ENCODE results near the gene ERBB2. TPM values are rescaled to one million over a fixed set of nuclear protein-coding genes. Genes with fewer than 3 reads are reported as not detected.

The ERBB2 gene
- total and polyA plus RNA-seq, 2 experiments from 2014 or later = 30.3 to 55.4 TPM

DNA sequence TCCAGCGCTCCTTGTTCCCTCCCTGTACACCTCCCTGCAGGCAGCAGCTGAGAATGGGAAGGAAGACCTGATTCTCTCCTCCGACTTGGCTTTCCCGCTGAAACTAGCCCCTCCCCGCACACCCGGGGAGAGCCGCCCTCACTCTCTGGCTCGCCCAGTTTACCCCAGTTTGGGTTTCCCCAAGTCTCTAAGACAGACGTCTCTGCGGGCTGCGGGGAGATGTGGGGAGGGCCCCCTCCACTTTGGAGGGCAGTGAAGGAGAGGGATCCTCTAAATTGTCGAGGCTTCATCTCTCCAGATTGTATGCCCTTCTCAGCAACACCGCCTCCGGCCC is 38.7 kb downstream of the ERBB2 start:
- TF ChIP-seq EZH2phosphoT487 (IDR thresholded peaks at IDR 0.05; ENCODE audit: insufficient read depth, low read depth) (no peak), EZH2 (IDR thresholded peaks at IDR 0.05; ENCODE audit: insufficient read depth, poor library complexity, severe bottlenecking) (no peak)
- H3K9me3 ChIP-seq (ENCODE audit: low read depth) = no peaks in the 10 kb centered on the region
- no peaks in the 10 kb centered on the region for H3F3A ChIP-seq (ENCODE audit: insufficient read depth)
- H4K20me1 ChIP-seq (ENCODE audit: insufficient read depth) = no peaks in the 10 kb centered on the region
- H3K9ac ChIP-seq = no peak overlapping the region
- H3K27ac ChIP-seq = no peak overlapping the region
- no peaks in the 10 kb centered on the region for H3K9me2 ChIP-seq (ENCODE audit: insufficient read depth)
- no peak overlapping the region for H3K4me3 ChIP-seq
- no peak overlapping the region for H3K4me2 ChIP-seq (ENCODE audit: unreplicated experiment)
- H3K36me3 ChIP-seq (ENCODE audit: low read depth) = no peaks in the 10 kb centered on the region
- DNase-seq = no peak
- H3K79me2 ChIP-seq (ENCODE audit: insufficient read depth) = no peaks in the 10 kb centered on the region
- peaks cover 4% of the 10 kb centered on the region; the same call in 1 of the 2 replicates for H3K27me3 ChIP-seq (replicated peaks; ENCODE audit: insufficient read depth)
- peaks cover 20% of the 10 kb centered on the region for H3K4me1 ChIP-seq (ENCODE audit: insufficient read depth)
- H2AFZ ChIP-seq = peak overlapping the region; percentile 68
- in situ Hi-C loops (cut with MboI) = no loop called here
- WGBS, 2 experiments (ENCODE audit: low coverage in 1 of 2, low lambda C conversion rate in 2 of 2, missing lambda C conversion rate in 2 of 2) = 0 to 2% methylated on average over 12 to 13 of the region's 13 CpGs

DNA sequence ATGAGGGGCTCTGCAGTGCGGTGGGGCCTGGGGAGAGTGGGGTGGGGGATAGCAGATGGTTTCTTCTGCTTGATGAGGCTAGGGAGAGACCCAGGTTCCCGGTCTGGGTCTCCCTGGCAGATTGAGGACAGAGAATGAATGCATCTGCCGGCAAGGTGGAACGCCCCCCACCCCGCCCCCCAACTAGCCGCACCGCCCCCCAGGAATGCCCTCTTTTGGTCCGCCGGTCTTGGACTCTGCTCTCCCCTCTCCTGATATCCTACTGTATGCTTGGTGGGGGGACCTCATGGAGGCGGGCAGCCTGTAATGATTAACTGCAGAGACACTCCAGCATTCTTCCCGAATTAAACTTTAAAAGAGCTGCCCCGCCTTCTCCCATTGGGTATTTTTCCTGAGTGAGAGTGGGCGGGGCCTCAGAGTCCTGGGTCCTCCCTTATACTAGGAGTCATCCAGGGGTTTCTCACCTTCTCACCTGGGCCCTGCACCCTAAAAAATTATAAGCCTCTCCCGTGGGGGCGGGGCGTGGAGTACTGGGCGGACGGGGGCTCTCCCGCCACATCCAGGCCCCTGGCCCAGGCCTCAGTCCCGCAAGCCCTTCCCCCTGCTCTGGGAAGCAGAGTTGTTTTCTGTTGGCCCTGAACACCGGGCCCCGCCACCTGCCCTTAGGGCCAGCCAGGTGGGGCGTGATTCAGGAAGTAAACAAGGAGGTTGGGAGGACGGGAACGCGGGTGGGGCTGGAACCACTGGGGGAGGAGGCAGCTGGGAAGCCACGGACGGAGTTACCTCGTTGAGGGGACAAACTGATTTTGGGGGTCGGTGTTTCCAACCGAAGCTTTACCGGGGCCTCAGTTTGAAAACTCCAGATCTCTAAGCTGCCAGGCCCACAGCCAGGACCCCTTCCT is 39.4 kb downstream of the ERBB2 start:
- Histone ChIP-seq H3K4me3 (peak overlapping the region; percentile 48; the same call in 1 of the 2 replicates), H3K36me3 (ENCODE audit: low read depth) (no peaks in the 10 kb centered on the region), H2AFZ (peak overlapping the region; percentile 84), H3K4me2 (ENCODE audit: unreplicated experiment) (peak overlapping the region; percentile 38), H3K27ac (no peak overlapping the region), H3K27me3 (replicated peaks; ENCODE audit: insufficient read depth) (peaks cover 4% of the 10 kb centered on the region; the same call in 1 of the 2 replicates), H3K9ac (0 out of 2 replicates have a peak overlapping the region, but pooled peaks have one; percentile 27), H3K79me2 (ENCODE audit: insufficient read depth) (no peaks in the 10 kb centered on the region), H3K9me3 (ENCODE audit: low read depth) (no peaks in the 10 kb centered on the region), H3K4me1 (ENCODE audit: insufficient read depth) (peaks cover 20% of the 10 kb centered on the region), H3F3A (ENCODE audit: insufficient read depth) (no peaks in the 10 kb centered on the region), H3K9me2 (ENCODE audit: insufficient read depth) (no peaks in the 10 kb centered on the region), H4K20me1 (ENCODE audit: insufficient read depth) (no peaks in the 10 kb centered on the region)
- 4 to 6% methylated on average over 24 to 32 of the region's 32 CpGs for WGBS, 2 experiments (ENCODE audit: low coverage in 1 of 2, low lambda C conversion rate in 2 of 2, missing lambda C conversion rate in 2 of 2)
- TF ChIP-seq EZH2 (IDR thresholded peaks at IDR 0.05; ENCODE audit: insufficient read depth, poor library complexity, severe bottlenecking) (no peak), EZH2phosphoT487 (IDR thresholded peaks at IDR 0.05; ENCODE audit: insufficient read depth, low read depth) (no peak)
- in situ Hi-C loops (cut with MboI) = no loop called here
- DNase-seq = peak; percentile 74

DNA sequence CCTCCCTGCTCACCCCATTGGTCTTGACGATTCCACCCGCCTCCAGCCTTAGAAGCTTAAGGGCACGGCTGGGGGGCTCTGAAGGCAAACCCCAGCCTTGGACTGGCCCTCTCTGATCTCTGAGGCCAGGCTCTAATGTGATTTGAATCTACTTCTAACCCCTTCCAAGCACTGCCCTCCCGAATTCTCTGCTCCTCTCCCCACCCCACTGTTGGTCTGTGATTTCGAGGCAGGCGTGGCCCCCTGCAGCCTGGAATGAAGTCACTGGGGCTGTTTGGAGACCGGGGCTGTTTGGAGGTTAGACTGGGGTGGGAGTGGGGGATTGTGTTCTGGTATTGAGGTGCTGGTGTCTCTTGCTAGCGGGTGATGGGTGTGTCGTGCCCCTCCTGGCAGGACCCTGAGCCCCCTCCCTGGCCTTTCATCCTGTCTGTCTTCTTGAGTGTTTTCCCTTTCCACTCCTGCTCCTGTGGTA is 40.1 kb downstream of the ERBB2 start:
- H3K4me3 ChIP-seq = peak overlapping the region; percentile 48; the same call in 1 of the 2 replicates
- 36 to 39% methylated on average over 9 of the region's 9 CpGs for WGBS, 2 experiments (ENCODE audit: low coverage in 1 of 2, low lambda C conversion rate in 2 of 2, missing lambda C conversion rate in 2 of 2)
- no peaks in the 10 kb centered on the region for H3K36me3 ChIP-seq (ENCODE audit: low read depth)
- no peaks in the 10 kb centered on the region for H3K9me2 ChIP-seq (ENCODE audit: insufficient read depth)
- DNase-seq = peak; percentile 29
- no peaks in the 10 kb centered on the region for H3F3A ChIP-seq (ENCODE audit: insufficient read depth)
- H3K9me3 ChIP-seq (ENCODE audit: low read depth) = no peaks in the 10 kb centered on the region
- H3K4me1 ChIP-seq (ENCODE audit: insufficient read depth) = peaks cover 20% of the 10 kb centered on the region
- H2AFZ ChIP-seq = peak overlapping the region; percentile 84
- TF ChIP-seq EZH2 (IDR thresholded peaks at IDR 0.05; ENCODE audit: insufficient read depth, poor library complexity, severe bottlenecking) = no peak
- no peak for TF ChIP-seq EZH2phosphoT487 (IDR thresholded peaks at IDR 0.05; ENCODE audit: insufficient read depth, low read depth)
- peak overlapping the region; percentile 38 for H3K4me2 ChIP-seq (ENCODE audit: unreplicated experiment)
- peaks cover 4% of the 10 kb centered on the region; the same call in 1 of the 2 replicates for H3K27me3 ChIP-seq (replicated peaks; ENCODE audit: insufficient read depth)
- in situ Hi-C loops (cut with MboI) = no loop called here
- no peaks in the 10 kb centered on the region for H3K79me2 ChIP-seq (ENCODE audit: insufficient read depth)
- no peaks in the 10 kb centered on the region for H4K20me1 ChIP-seq (ENCODE audit: insufficient read depth)
- H3K9ac ChIP-seq = no peak overlapping the region
- no peak overlapping the region for H3K27ac ChIP-seq

DNA sequence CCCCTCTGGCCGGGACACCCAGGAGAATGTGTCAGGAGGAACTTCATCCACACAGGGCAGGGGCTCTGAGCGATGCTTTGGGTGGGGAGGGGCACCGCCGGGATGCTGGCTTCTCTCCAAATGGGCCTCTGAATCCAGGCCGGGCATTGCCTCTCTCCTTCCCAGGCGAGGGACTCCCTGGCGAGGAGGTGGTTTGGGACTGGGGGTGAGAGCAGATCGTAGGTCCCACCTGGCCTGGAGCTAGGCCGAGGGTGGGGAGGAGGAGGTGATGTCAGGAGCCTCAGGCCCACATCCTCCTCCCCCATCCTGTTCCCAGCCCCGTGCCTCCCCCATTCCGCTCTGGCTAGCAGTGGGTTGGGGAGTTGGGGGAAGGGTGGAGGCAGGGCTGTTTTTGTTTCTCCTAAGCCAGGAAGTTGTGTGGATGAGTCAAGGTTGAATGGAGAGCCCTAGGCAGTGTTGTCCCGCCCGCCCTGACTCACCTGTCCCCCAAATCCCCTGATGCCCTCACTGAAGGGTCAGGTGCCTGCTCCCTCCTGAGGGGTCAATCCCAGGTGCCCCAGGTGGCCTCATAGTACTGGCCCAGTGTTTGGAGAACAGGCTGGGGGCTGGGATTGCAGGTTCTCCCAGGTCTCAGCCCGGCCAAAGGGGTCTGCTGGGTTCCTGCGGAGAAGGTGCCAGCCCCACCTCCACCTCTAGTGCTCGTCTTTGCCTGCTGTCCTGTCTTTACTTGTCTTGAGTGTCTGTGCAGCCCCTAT is 40.7 kb downstream of the ERBB2 start:
- in situ Hi-C loops (cut with MboI) = no loop called here
- Histone ChIP-seq H3K79me2 (ENCODE audit: insufficient read depth) (no peaks in the 10 kb centered on the region), H3F3A (ENCODE audit: insufficient read depth) (no peaks in the 10 kb centered on the region), H3K27me3 (replicated peaks; ENCODE audit: insufficient read depth) (peaks cover 4% of the 10 kb centered on the region; the same call in 1 of the 2 replicates), H3K9me2 (ENCODE audit: insufficient read depth) (no peaks in the 10 kb centered on the region), H3K4me3 (no peak overlapping the region), H3K9me3 (ENCODE audit: low read depth) (no peaks in the 10 kb centered on the region), H3K27ac (no peak overlapping the region), H3K4me1 (ENCODE audit: insufficient read depth) (peaks cover 20% of the 10 kb centered on the region), H3K4me2 (ENCODE audit: unreplicated experiment) (peak overlapping the region; percentile 38), H3K9ac (no peak overlapping the region), H3K36me3 (ENCODE audit: low read depth) (no peaks in the 10 kb centered on the region), H2AFZ (peak overlapping the region; percentile 84), H4K20me1 (ENCODE audit: insufficient read depth) (no peaks in the 10 kb centered on the region)
- 41 to 43% methylated on average over 11 to 16 of the region's 16 CpGs for WGBS, 2 experiments (ENCODE audit: low coverage in 1 of 2, low lambda C conversion rate in 2 of 2, missing lambda C conversion rate in 2 of 2)
- TF ChIP-seq EZH2phosphoT487 (IDR thresholded peaks at IDR 0.05; ENCODE audit: insufficient read depth, low read depth) (no peak), EZH2 (IDR thresholded peaks at IDR 0.05; ENCODE audit: insufficient read depth, poor library complexity, severe bottlenecking) (no peak)
- DNase-seq = peak; percentile 63

All from GM23248 (cell line).